Stomach (tissue), 4 donors: Measurements from ENCODE around the gene AVPR2.

Experiments
- CTCF ChIP-seq, 7 experiments: fragments of 450-650 bp in 4 of 7; fragments of 200-600 bp in 3 of 7; sonication (generic) in 3 of 7; IDR thresholded peaks; one replicate each; pipeline ENCODE4 v1.5.1; 2016 to 2019; ENCODE audit warnings: antibody characterized with exemption in 7 of 7, control low read depth in 2 of 7, mild to moderate bottlenecking in 1 of 7
- EP300 ChIP-seq: sonication (generic); formaldehyde crosslinking; IDR thresholded peaks from one replicate; pipeline ENCODE4 v1.6.1; 2017; ENCODE audit warnings: antibody characterized with exemption
- POLR2AphosphoS5 ChIP-seq, 3 donors: sonication (generic); formaldehyde crosslinking; IDR thresholded peaks; one replicate each; pipeline ENCODE4 v1.6.1; 2016; ENCODE audit warnings: antibody characterized with exemption in 3 of 3

- TF ChIP-seq POLR2AphosphoS5 (IDR thresholded peaks at IDR 0.05), result no peak
- TF ChIP-seq CTCF (IDR thresholded peaks at IDR 0.05), result no peak
- no peak for TF ChIP-seq EP300
These were observed 39.8 kb downstream of the AVPR2 start, which contains the start of gene RENBP for GRCh38 chrX:153944140-153944799.
